Stomach (tissue), 9 donors: ENCODE data around the gene SH3RF3. TPM values are rescaled to one million over a fixed set of nuclear protein-coding genes. Genes with fewer than 3 reads are reported as not detected.

Experiments used
- DNase-seq, 2 donors: peaks; one replicate each; pipeline versions ENCODE4 v3.0.0 to v3.0.0-alpha.2; 2013 to 2019
- H3K27ac ChIP-seq, 5 donors: fragments of 200-600 bp in 4 of 5; sonication (generic) in 4 of 5; one replicate each; pipeline ENCODE4 v1.5.1; 2013 to 2019; ENCODE audit warnings: mild to moderate bottlenecking in 1 of 5, moderate library complexity in 1 of 5
- H3K27me3 ChIP-seq, 3 donors: fragments of 200-600 bp; sonication (generic); one replicate each; pipeline ENCODE4 v1.5.1; 2017 to 2019; ENCODE audit warnings: mixed run types in 1 of 3
- H3K36me3 ChIP-seq, 4 donors: fragments of 200-600 bp; sonication (generic); 1 replicate in 3 of 4; 2 replicates in 1 of 4; pipeline ENCODE4 v1.5.1; 2016 to 2019
- H3K4me1 ChIP-seq, 4 donors: fragments of 200-600 bp; sonication (generic); one replicate each; pipeline ENCODE4 v1.5.1; 2016 to 2019
- H3K4me3 ChIP-seq, 4 donors: fragments of 200-600 bp; sonication (generic) in 3 of 4; one replicate each; pipeline ENCODE4 v1.5.1; 2016 to 2019; ENCODE audit warnings: mild to moderate bottlenecking in 1 of 4
- H3K9me3 ChIP-seq, 4 donors: fragments of 200-600 bp; sonication (generic); one replicate each; pipeline ENCODE4 v1.5.1; 2016 to 2019
- CTCF ChIP-seq, 7 experiments: fragments of 450-650 bp in 4 of 7; fragments of 200-600 bp in 3 of 7; sonication (generic) in 3 of 7; IDR thresholded peaks; one replicate each; pipeline ENCODE4 v1.5.1; 2016 to 2019; ENCODE audit warnings: antibody characterized with exemption in 7 of 7, control low read depth in 2 of 7, mild to moderate bottlenecking in 1 of 7
- EP300 ChIP-seq: sonication (generic); formaldehyde crosslinking; IDR thresholded peaks from one replicate; pipeline ENCODE4 v1.6.1; 2017; ENCODE audit warnings: antibody characterized with exemption
- POLR2A ChIP-seq, 4 donors: fragments of 450-650 bp; IDR thresholded peaks; one replicate each; pipeline ENCODE4 v1.6.1; 2016; ENCODE audit warnings: antibody characterized with exemption in 4 of 4, control low read depth in 2 of 4, mild to moderate bottlenecking in 1 of 4, moderate library complexity in 1 of 4
- POLR2AphosphoS5 ChIP-seq, 3 donors: sonication (generic); formaldehyde crosslinking; IDR thresholded peaks; one replicate each; pipeline ENCODE4 v1.6.1; 2016; ENCODE audit warnings: antibody characterized with exemption in 3 of 3
- WGBS, 5 donors: extraction: QIAGEN DNeasy Blood & Tissue Kit in 3 of 5; methylation state at CpG; one replicate each; pipeline versions ENCODE4 v1.1.5 to v1.1.7; 2013 to 2018; 5-methylcytosine and 5-hydroxymethylcytosine counted together
- intact Hi-C: fragments of 100-400 bp; cut with DNase I; formaldehyde crosslinking; loops from one replicate; pipeline ENCODE4 v1.15.1; 2023; ENCODE audit warnings: low total_unique reads
- polyA plus RNA-seq, 3 donors: library from polyadenylated mRNA; stranded (reverse); fragments of 200-250 nt; gene quantifications; one replicate each; pipeline ENCODE4 v1.2.3, GENCODE V29; 2013
- total RNA-seq, 5 donors: library from RNA; depleted of rRNA; stranded (reverse); fragments of >200 nt; gene quantifications; one replicate each; pipeline versions ENCODE4 v1.1.0 to v1.2.3, GENCODE V29; 2014 to 2016
- donor health status: healthy with polysubstance abuse.
- donor health status: Bipolar disorder and iron deficiency.
- donor health status: healthy.

SH3RF3 gene
- total and polyA plus RNA-seq, 8 donors = 0.87 to 11.1 (median 4.4) TPM

GRCh38 chr2:109407276-109408042 lies 278.5 kb downstream of the SH3RF3 start:
- H3K27me3 ChIP-seq = no peaks in the 10 kb centered on the region
- no peak overlapping the region for H3K4me3 ChIP-seq
- no peak for DNase-seq
- H3K4me1 ChIP-seq = peaks cover 0 to 12% (median 2%) of the 10 kb centered on the region in 4 donors
- H3K27ac ChIP-seq = no peak overlapping the region
- WGBS, 5 donors = 69 to 81% (median 75%) methylated on average over 7 of the region's 7 CpGs
- intact Hi-C loops = no loop called here
- no peaks in the 10 kb centered on the region for H3K9me3 ChIP-seq
- TF ChIP-seq POLR2AphosphoS5 (IDR thresholded peaks at IDR 0.05) = no peak
- TF ChIP-seq EP300 = no peak
- no peak for TF ChIP-seq POLR2A (IDR thresholded peaks at IDR 0.05)
- no peak for TF ChIP-seq CTCF (IDR thresholded peaks at IDR 0.05)
- no peaks in the 10 kb centered on the region for H3K36me3 ChIP-seq

DNA sequence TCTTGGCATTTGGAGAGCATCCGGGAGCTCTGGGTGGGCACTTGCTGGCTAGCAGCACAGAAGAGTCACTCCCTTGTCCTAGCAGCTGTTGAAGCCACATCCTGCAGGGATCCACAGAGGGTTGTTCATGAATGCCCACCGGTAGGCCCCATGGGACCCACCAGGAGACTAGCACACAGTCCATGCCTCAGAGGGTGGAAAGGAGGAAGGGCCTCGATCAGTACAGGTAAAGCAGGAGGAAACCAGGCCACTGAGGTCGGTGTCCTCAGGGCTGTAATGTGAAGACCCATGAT lies 279.0 kb downstream of the SH3RF3 start:
- DNase-seq = no peak
- H3K9me3 ChIP-seq = no peaks in the 10 kb centered on the region
- peaks cover 0 to 12% (median 2%) of the 10 kb centered on the region in 4 donors for H3K4me1 ChIP-seq
- WGBS, 5 donors = 76 to 100% (median 88%) methylated on average over 1 to 4 of the region's 4 CpGs
- intact Hi-C loops = no loop called here
- no peaks in the 10 kb centered on the region for H3K36me3 ChIP-seq
- no peak overlapping the region for H3K27ac ChIP-seq
- H3K4me3 ChIP-seq = no peak overlapping the region
- no peak for TF ChIP-seq EP300
- no peak for TF ChIP-seq POLR2AphosphoS5 (IDR thresholded peaks at IDR 0.05)
- no peak for TF ChIP-seq POLR2A (IDR thresholded peaks at IDR 0.05)
- no peak for TF ChIP-seq CTCF (IDR thresholded peaks at IDR 0.05)
- no peaks in the 10 kb centered on the region for H3K27me3 ChIP-seq

GRCh38 chr2:109409321-109410038 lies 280.5 kb downstream of the SH3RF3 start:
- intact Hi-C loops = no loop called here
- 63 to 81% (median 68%) methylated on average over 12 to 13 of the region's 13 CpGs for WGBS, 5 donors
- H3K4me3 ChIP-seq = no peak overlapping the region
- H3K27ac ChIP-seq = no peak overlapping the region
- DNase-seq = no peak
- peaks cover 0 to 12% (median 2%) of the 10 kb centered on the region in 4 donors for H3K4me1 ChIP-seq
- TF ChIP-seq POLR2A (IDR thresholded peaks at IDR 0.05) (no peak), POLR2AphosphoS5 (IDR thresholded peaks at IDR 0.05) (no peak), CTCF (IDR thresholded peaks at IDR 0.05) (no peak), EP300 (no peak)
- H3K36me3 ChIP-seq = no peaks in the 10 kb centered on the region
- H3K27me3 ChIP-seq = no peaks in the 10 kb centered on the region
- H3K9me3 ChIP-seq = no peaks in the 10 kb centered on the region

DNA sequence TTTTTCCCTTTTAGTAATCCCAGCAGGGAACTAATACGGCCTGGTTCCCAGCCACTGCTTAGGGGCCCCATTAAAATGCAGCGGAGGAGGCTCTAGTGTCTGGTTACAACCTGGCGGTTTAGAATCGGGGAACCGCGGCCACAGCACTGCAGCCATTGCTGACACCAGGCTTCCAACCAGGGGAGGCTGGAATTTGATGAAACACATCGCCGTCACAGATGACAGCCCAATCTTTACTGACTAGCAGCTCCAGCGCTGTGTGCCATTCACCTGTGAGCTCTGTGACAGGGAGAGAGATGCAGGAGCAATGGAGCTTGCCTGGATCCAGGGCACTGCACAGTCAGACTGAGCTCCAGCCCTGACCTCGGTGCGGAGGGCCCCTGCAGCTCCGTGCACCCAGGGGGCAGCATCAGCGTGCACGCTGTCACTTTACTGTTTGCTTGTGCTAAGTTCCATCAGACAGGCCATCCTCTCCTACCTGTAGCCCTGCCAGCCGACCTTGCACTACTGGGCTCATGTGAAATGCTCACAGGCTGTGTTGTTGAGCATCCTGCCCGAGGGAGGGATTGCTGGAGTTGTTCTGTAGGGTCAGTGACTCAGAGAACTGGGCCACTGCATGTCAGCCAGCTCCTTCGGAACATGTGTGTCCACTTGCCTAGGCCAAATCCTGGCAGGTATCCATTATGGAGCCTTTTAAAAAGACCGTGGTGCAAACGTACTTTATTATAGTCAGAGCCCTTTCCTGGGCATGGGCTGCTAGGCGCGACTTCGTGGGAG lies 281.2 kb downstream of the SH3RF3 start:
- TF ChIP-seq EP300 (no peak), CTCF (IDR thresholded peaks at IDR 0.05) (no peak), POLR2A (IDR thresholded peaks at IDR 0.05) (no peak), POLR2AphosphoS5 (IDR thresholded peaks at IDR 0.05) (no peak)
- intact Hi-C loops = no loop called here
- H3K9me3 ChIP-seq = no peaks in the 10 kb centered on the region
- no peak for DNase-seq
- H3K36me3 ChIP-seq = no peaks in the 10 kb centered on the region
- peaks cover 0 to 12% (median 2%) of the 10 kb centered on the region in 4 donors for H3K4me1 ChIP-seq
- no peaks in the 10 kb centered on the region for H3K27me3 ChIP-seq
- no peak overlapping the region for H3K4me3 ChIP-seq
- 60 to 74% (median 65%) methylated on average over 15 to 22 of the region's 22 CpGs for WGBS, 5 donors
- no peak overlapping the region for H3K27ac ChIP-seq
